NCI-H1930 (cell line): ENCODE data around the gene GPR153.
"Not testable (repeated sequence)": the region's sequence is repeated elsewhere in the genome, so short reads cannot be mapped to it uniquely, and the experiment has no call there.

Experiments
- DNase-seq, 2 experiments: peaks; one replicate each; lab custom pipeline; 2025; lab: John Stamatoyannopoulos, UW

Gene GPR153

DNA sequence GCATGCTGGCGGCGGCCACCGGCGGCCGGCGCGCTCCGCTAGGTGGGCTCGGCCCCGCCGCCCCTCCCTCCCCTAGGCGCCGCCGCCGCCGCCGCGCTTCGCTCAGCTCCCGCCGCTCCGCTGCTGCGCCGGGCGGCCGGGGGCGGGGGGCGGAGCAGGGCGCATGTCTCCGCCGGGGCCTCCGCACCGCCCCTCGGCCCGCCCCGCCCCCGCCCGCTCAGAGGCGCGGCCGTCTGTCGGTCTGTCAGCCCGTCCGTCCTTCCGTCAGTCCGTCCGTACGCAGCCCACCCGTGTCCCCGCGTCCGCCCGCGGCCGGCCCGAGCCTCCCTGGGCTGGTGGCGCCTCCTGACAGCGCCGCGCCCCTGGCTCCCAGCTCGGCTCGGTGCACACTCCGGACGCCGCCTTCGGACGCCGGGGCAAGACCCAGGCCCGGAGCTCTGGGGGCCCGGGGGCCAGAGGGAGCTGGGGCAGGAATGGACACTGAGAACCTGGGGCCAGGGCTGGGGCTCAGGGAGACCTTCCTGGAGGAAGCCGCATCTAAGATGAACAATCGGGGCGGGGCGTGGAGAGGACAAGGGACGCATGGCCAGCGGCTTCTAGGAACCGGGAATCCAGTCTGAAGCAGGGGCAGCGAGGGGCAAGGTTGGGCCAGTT is at the start of gene GPR153:
Gene GPR153 (minus strand): TSS at position 138 of the 654 bp plus-strand sequence. CDS start 6,193 bp downstream, outside the sequence.
- DNase-seq, result peak in 1 of 2 experiments; percentile 47

DNA sequence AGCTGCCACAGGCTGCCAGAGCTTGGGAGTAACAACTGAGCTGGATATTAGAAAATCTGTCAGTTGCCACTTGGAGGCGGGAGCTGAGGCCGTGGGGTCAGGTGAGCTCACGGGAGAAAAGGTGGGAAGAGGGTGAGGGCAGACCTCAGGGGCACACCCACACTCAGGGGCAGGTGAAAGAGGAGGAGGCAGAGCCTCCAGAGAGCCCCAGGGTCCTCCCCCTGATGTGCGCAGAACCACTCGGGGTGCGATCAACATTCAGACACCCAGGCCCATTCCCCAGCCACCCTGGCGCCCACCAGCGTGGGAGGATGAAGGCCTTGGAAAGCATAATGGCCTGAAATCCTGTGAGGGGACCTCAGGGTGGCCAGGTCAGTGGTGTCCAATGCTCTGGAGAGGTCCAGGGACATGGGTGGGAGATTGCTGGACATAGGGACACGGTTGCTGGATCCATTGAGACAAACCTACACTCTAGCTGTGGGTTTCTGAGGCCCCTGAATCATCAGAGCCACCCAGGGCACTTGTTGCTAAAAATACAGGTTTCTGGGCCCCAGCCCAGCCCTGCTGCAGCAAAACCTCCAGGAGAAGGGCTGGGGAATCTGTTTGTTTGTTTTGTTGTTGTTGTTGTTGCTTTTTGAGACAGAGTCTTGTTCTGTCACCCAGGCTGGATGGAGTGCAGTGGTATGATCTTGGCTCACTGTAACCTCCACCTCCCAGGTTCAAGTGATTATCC is 49.4 kb upstream of the GPR153 start:
- DNase-seq, result no peak

DNA sequence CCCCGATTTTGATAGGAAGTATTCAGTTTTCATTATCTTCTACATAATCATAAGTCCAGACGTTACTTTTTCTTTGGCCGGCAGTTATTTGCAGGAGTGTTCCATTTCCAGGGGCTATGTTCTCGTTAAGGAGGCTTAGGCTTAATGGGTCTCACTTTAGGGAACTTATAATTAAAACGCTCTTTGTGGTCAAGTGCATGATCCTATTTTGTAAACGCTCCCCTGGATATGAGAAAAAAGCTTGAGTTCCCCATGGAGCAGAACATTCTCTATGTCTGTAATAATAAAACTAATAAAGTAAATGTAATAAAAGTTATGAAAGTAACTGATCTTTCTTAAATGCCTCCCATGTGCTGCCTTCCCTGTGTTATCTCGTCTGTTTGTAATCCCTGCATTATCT is 48.7 kb upstream of the GPR153 start:
- DNase-seq, result no peak

DNA sequence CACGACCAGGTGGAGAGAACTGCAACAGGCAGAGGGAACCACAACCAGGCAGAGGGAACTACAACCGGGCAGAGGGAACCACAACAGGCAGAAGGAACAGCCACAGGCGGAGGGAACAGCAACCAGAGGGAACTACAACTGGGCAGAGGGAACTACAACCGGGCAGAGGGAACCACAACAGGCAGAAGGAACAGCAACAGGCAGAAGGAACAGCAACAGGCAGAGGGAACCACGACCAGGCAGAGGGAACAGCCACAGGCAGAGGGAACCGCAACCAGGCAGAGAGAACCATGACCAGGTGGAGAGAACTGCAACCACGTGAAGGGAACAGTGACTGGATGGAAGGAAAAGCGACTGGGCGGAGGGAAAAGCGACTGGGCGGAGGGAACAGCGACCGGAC is 47.6 kb upstream of the GPR153 start:
- DNase-seq, result no peak

DNA sequence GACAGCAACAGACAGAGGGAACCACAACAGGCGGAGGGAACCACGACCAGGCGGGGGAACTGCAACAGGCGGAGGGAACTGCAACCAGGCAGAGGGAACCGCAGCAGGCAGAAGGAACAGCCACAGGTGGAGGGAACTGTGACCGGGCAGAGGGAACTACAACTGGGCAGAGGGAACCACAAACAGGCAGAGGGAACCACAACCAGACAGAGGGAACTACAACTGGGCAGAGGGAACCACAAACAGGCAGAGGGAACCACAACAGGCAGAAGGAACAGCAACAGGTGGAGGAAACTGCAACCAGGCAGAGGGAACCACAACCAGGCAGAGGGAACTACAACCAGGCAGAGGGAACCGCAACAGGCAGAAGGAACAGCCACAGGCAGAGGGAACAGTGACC is 46.8 kb upstream of the GPR153 start:
- not testable (repeated sequence) for DNase-seq

DNA sequence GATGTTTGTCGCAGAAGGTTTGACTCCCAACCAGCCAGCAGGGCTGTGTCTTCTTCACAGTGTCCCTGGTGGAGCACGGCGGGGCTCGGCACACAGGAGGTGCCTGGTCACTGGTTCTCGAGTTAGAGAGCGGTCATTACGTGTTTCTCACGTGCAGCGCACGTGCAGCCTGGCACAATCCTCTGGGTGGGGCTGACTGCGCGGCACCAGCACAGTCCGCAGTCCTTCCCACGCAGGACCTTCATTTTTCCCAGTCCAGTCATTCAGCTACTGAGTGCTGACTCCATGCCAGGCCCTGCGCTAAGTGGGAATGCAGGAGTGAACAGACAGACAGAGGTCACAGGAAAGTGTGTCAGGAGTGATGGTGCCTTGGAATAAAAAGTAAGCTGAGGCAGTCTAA is 46.2 kb upstream of the GPR153 start:
- no peak for DNase-seq

DNA sequence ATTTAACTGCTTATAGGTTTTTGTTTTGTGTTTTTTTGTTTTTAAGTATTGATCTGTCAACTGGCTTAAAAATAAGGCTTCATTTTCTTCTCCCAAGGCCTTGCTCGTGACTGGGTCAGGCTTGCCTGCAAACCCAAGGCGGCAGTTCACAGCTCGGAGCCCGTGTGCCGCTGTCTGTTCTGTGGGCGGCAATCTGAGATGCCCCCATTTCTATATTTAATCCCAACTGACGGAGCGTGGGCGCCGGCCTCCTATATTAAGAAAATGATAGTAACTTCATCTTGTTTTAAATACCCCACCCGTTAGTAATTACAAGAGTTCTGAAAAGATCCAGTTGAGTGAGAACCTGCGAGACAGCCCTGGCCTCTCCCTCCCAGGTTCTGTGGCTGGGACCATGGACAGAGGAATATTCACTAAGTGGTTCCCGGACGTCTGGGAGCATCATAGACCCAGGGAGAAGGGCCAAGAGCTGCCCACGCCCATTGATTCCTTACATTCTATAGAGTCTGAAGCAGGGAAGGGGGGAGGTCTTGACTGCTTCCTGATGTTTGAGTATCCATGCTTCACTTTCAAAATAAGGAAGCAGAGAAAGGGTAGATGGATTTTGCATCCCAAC is 42.6 kb upstream of the GPR153 start:
- DNase-seq, result no peak

DNA sequence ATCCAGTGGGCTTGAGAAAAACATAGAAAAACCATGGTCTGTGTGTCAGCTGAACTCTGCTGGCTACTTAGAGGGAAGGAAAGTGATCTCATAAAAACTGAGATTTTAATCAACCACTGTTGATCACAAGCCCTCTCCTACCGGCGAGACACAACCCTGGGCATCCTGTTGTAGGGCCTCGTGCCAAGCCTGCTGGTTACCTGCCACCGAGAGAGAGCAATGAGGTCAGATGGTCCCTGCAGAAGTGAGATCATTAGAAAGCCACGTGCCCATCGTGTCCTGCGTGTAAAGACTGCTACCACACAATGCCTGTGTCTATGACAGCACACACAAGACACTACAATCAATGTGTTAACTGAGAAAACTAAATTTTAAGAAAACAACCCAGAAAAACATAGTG is 41.7 kb upstream of the GPR153 start:
- DNase-seq, result no peak

DNA sequence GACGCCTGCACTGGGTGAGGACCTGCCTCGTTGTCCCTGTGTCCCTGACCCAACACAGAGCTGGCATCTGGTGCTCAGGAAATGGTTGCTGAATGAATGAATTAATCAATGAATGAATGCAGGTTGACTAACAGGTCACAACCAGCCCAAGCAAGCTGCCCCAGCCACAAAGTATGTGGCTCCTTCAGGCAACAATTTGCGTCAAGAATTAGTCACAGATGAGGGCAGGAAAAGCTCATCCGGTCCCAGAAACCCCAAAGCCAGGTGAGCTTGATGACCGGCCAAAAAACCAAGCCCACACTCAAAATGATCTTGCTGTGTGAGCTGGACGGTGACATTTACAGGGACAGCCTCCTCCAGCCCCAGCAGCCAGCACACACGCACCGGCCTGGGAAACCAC is 40.6 kb upstream of the GPR153 start:
- no peak for DNase-seq

DNA sequence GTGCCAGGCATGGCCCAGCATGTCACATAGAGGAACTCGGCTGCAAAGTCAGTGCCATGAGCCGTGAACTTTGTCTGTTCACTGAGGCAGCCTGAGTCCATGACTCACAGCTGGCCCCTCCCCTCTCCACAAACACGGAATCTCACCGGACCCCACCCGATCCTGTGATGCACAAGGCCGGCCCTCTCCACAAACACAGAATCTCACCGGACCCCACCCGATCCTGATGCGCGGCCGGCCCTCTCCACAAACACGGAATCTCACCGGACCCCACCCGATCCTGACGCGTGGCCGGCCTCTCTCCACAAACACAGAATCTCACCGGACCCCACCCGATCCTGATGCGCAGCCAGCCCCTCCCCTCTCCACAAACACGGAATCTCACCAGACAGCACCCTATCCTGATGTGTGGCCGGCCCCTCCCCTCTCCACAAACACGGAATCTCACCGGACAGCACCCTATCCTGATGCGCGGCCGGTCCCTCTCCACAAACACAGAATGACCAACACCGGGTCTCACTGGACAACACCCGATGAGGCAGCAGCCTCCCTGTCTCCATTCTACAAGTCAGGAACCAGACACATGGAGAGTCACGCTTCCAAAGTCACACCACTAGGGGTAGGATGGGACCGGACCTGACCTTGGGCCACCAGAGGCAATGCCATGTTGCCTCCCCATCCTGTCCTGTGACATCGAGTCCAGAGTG is 39.6 kb upstream of the GPR153 start:
- DNase-seq, result no peak

DNA sequence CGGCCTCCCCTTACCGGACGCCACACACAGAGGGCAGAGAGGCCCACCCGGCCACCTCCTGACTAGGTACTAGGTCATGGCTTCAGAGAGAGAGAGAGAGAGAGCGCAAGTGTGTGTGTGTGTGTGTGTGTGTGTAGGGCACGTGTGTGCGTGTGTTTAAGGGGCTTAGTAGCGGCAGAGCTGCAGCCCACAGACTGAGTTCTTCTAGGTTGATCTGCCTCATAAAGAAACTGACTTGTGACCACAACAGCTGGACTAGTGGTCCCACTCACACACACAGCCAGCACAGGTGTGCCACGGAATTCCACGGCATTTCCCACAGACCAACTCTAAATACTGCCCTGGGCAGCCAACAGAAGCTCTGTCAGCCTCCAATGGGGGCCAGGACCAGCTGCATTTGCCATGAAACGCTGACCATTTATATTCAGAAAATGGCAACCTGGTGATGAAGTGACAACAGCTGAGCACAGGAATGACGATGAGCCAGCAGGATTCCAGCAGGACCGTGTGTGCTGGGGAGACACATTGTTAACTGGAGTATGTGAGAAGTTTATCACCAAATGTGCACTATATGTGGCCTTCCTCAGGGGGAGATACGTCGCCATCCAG is 38.8 kb upstream of the GPR153 start:
- DNase-seq, result no peak

DNA sequence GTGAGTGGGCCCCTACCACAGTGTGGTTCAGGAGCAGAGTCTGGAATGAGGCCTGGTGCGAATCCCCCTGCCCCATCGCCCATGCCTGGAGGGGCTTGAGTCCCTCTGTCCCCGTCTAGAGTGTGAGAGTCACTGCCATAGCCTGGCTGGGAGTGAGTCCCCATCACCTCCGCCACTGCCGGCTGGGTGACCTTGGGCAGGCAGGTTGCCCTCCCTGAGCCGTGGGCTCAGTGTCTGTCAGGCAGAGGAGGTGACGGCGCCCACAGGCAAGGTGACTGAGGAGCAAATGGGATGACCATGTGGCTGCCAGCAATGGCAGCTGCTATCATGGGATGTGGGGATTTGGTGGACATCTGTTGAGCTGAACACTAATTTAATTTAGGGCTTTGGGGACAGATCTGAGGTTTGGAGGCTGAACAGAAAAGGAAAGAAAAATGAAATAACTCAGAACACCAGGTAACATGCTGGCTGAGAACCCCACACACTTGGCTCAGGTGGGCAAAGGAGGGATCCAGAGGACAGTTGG is 38.1 kb upstream of the GPR153 start:
- no peak for DNase-seq

DNA sequence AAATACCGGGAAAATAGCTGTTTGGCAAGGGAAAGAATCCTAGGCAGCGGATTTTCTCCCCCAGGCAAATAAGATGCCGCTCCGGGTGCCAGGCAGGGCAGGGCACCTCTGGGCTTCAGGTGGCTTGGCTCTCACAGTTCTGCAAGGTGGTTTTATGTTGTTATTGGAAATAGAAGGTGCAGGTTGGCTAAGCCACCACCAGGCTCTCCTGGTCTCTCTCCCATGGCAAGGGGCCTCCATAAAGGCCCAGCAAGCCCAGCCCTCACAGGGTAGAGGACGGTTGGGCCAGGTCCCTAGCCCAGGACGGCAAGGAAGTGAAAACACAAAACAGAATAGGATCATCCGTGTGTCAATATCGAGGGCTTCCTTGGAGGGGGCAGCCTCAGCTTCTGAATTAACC is 37.6 kb upstream of the GPR153 start:
- no peak for DNase-seq

DNA sequence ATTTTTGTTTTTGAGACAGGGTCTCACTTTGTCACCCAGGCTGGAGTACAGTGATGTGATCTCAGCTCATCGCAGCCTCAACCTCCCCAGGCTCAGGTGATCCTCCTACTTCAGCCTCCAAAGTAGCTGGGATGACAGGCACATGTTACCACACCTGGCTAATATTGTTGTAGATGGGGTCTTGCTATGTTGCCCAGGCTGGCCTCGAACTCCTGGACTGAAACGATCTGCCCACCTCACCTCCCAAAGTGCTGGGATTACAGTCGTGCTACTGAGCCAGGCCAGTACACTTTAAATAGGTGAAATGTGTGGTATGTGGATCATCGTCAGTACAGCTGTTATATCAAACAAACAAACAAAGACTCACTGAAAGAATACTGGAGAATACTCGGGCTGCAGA is 35.0 kb upstream of the GPR153 start:
- DNase-seq, result no peak

DNA sequence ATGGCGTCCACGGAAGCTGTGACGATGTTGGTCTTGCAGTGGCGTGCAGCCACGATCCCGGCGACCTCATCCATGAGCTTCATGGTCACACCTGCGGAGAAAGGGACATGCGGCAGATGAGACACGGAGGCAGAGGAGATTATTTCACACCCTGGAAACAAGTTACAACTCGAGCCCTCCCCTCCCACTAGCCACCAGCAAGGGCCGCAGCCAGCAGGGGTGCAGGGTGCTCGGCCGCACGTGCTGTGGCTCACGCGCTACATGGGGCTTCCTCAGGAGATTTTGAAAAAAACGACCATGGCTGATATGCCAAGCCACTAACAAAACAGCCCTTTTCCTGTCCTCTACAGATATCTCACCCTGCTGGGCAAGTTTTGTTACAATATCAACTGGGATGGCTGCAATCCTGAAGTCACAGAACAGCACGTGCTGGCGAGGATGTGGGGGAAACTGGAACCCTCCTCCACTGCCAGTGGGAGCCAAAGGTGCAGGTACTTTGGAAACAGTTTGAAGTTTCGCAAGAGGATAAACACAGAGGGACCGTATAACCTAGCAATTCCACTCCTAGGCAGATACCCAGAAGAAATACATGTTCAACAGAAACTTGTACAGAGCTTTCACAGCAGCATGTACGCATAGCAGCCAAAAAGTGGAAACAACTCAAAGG is 34.1 kb upstream of the GPR153 start:
- DNase-seq, result no peak

DNA sequence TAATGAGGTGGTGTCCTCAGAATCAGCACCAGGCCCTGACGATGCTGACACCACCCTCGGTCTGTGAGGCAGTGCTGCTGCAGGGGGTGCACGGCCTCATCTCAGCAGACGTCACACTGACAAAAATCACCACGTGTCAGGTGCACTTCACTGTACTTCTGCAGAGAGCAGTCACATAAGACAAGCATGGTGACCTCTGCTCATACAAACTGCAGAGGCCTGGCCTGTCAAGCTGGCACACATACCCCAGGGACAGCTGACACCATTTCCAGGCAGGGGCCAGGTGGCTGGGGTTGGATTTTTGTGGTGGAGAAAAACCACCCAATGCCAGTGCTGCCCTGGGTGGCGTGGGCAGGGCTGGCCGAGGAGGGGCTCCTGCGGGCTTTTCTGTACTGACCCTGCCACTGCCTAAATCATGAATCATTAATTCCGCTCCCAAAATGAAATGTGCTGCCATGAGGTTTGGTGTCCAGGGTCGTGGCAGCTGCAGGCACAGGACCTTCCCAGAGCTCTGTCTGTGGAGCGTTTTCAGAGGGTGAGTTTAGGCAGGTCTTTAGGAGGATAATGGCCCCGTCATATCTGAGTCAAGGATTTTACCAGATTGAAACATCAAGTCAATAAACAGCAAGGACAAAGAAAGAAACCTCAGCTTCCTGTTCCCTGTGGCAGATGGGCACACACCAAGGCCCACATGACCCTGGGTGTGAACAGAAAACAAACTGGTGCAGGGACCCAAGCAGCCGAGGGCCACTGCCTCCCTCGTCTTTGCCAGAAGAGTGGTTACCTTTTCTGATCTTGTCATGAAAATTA is 33.4 kb upstream of the GPR153 start:
- no peak for DNase-seq

DNA sequence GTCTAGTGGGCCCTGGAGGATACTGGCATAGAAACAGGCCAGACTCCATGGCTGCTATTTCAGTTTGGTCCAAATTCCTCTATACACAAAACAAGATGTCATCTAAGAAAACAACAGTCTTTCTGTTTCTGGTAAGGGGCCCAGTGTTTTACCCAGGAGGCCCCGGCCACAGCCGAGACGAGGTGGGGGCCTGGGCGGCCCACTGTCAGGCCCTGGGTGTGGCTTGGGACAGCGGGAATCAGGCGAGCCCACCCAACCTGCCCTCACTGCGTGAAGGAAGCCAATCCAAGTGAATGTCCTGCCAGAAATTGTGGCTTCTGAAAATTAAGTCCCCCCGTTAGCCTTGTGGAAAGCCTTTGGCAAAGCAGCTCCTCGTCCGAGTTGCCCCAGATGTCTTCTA is 31.2 kb upstream of the GPR153 start:
- DNase-seq, result no peak

DNA sequence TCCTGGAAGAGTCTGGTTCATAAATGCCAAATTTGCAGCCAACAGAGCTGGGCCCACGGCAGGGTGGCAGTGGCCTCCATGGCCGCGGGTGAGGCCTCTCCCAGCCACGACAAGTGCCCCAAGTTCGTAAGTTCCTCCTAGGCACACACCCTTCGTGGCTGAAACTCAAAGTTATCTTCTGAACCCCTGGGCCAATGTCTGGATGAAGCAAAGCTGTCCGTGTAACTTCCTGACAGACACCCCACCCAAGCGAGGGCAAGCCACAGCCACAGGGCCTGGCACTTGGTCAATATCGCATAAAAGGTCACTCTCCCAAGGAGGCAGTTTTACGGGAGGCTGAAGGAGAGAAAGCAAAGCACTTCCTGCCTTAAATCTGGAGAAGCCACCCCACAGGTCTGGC is 27.8 kb upstream of the GPR153 start:
- no peak for DNase-seq

DNA sequence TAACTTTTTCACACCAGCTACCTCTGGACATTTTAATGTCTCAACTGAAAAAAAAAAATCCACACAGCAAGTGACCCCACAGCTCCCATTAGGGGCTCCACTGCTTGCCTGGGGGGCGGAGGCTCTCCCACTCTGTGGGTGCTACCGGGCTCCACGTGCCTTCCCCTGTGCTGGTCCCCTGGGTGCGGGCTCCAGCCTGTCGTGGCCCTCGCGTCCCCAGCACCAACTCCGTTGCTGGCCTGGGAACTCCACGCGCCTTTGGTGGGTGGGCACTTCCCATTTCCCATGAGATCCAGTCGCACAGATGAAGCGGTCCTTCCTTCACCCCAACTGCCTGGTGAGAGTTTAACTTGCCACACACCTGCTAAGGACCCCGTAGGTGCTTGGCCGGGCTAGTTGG is 27.1 kb upstream of the GPR153 start:
- no peak for DNase-seq

DNA sequence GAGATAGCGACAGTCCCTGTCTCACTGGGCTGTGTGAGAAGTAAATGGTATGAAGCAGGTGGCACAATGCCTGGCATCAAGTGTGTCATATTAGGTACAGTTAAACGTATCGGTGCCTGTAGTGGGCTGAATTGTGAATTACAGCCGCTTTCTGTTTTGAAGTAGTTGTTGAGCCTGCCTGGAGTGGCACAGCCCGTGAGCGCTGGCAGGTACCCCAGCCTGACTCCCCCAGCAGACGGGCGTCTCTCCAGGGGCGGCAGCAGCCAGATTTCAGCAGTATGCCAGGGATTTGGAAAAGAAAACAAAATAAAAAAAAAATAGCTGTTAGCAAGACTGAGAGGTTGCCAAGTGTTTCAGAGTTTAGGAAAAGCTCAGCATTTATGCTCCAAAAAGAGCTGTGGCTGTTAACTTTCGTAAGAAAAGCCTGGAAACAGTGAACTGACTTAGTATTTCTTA is 26.6 kb upstream of the GPR153 start:
- DNase-seq, result no peak

DNA sequence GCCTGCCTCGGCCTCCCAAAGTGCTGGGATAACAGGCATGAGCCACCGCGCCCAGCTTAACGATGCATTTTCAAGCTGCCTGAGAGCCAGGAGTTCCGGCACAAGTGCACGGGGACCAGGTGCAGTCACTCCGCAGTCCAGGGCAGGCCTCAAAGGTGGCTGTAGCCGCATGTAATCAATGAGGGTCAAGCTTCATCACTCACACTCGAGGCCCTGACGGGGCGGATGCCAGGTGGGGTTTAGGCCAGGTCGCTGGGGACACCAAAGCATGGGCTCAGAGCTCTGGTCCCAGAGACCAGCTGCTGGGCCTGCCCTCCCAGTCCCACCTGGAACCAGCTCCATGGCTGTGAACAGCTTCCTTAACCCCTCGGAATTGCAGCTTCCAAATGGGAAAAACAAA is 26.1 kb upstream of the GPR153 start:
- no peak for DNase-seq
